KMS-11 (cell line): Measurements from ENCODE around the gene NCAPD2.

Experiments used
- H2AFZ ChIP-seq: fragments of 200-600 bp; sonication (generic); 2 replicates; pipeline ENCODE4 v1.6.1; 2016; ENCODE audit warnings: antibody characterized with exemption, mixed run types, low read depth
- H3K27ac ChIP-seq: fragments of 200-600 bp; sonication (generic); 2 replicates; pipeline ENCODE4 v1.6.1; 2016; ENCODE audit warnings: mild to moderate bottlenecking, mixed run types
- H3K27me3 ChIP-seq: fragments of 200-600 bp; sonication (generic); 2 replicates; pipeline ENCODE4 v1.6.1; 2017; ENCODE audit warnings: mild to moderate bottlenecking, low read depth, mixed run types, moderate library complexity; ENCODE audit not compliant: insufficient read depth
- H3K36me3 ChIP-seq: fragments of 200-600 bp; sonication (generic); 2 replicates; pipeline ENCODE4 v1.6.1; 2017; ENCODE audit warnings: mild to moderate bottlenecking, mixed run types; ENCODE audit not compliant: insufficient read depth
- H3K4me1 ChIP-seq: fragments of 200-600 bp; sonication (generic); 2 replicates; pipeline ENCODE4 v1.6.1; 2016; ENCODE audit warnings: mild to moderate bottlenecking, low read depth, mixed run types; ENCODE audit not compliant: poor library complexity, severe bottlenecking
- H3K4me2 ChIP-seq: fragments of 200-600 bp; sonication (generic); 2 replicates; pipeline ENCODE4 v1.7.0; 2016; ENCODE audit warnings: mild to moderate bottlenecking, mixed run types
- H3K4me3 ChIP-seq: fragments of 200-600 bp; sonication (generic); IDR thresholded peaks from 2 replicates; pipeline ENCODE4 v1.6.1; 2017; ENCODE audit warnings: low read depth, low read length, mixed read lengths; ENCODE audit not compliant: insufficient read depth
- H3K79me2 ChIP-seq: fragments of 200-600 bp; sonication (generic); 2 replicates; pipeline ENCODE4 v1.6.1; 2016; ENCODE audit warnings: low read depth, mixed run types; ENCODE audit not compliant: insufficient read depth
- H3K9ac ChIP-seq: fragments of 200-600 bp; sonication (generic); 2 replicates; pipeline ENCODE4 v1.6.1; 2016; ENCODE audit warnings: mild to moderate bottlenecking, mixed run types
- H4K20me1 ChIP-seq: fragments of 200-600 bp; sonication (generic); 2 replicates; pipeline ENCODE4 v1.6.1; 2016; ENCODE audit warnings: mild to moderate bottlenecking, mixed run types; ENCODE audit not compliant: insufficient read depth
- CTCF ChIP-seq: fragments of 200-600 bp; sonication (generic); conservative IDR thresholded peaks from 2 replicates; pipeline ENCODE4 v1.6.1; 2017; ENCODE audit warnings: low read depth, mild to moderate bottlenecking, antibody characterized with exemption, low read length, moderate library complexity, mixed read lengths

Gene NCAPD2

GRCh38 chr12:6533653-6533922 lies 39.7 kb downstream of the NCAPD2 start:
- H2AFZ ChIP-seq = peak overlapping the region; percentile 70; the same call in 1 of the 2 replicates
- H4K20me1 ChIP-seq = peaks cover 18% of the 10 kb centered on the region; the same call in 1 of the 2 replicates
- H3K4me2 ChIP-seq = peak overlapping the region; percentile 98
- peak overlapping the region; percentile 24 for H3K4me3 ChIP-seq
- peaks cover 43% of the 10 kb centered on the region for H3K79me2 ChIP-seq
- no peaks in the 10 kb centered on the region for H3K27me3 ChIP-seq
- no peak for TF ChIP-seq CTCF
- peaks cover 31% of the 10 kb centered on the region for H3K4me1 ChIP-seq
- peak overlapping the region; percentile 94 for H3K9ac ChIP-seq
- peak overlapping the region; percentile 99 for H3K27ac ChIP-seq
- H3K36me3 ChIP-seq = peaks cover 16% of the 10 kb centered on the region; the same call in 1 of the 2 replicates

- Histone ChIP-seq H3K4me1 (peaks cover 31% of the 10 kb centered on the region), H4K20me1 (peaks cover 18% of the 10 kb centered on the region; the same call in 1 of the 2 replicates), H2AFZ (peak within 1 kb of the TSS; percentile 70; the same call in 1 of the 2 replicates), H3K27ac (peak within 1 kb of the TSS; percentile 99), H3K79me2 (peaks cover 43% of the 10 kb centered on the region), H3K9ac (peak within 1 kb of the TSS; percentile 94), H3K27me3 (no peaks in the 10 kb centered on the region), H3K4me2 (peak within 1 kb of the TSS; percentile 98), H3K36me3 (peaks cover 16% of the 10 kb centered on the region; the same call in 1 of the 2 replicates), H3K4me3 (peak within 1 kb of the TSS; percentile 24)
- TF ChIP-seq CTCF = no peak
Observed at GRCh38 chr12:6533923-6534694, 40.2 kb downstream of the NCAPD2 start, which contains the start of gene GAPDH. GAPDH (plus strand) TSS chr12:6534517; CDS start chr12:6534833, 316 bp downstream.

DNA sequence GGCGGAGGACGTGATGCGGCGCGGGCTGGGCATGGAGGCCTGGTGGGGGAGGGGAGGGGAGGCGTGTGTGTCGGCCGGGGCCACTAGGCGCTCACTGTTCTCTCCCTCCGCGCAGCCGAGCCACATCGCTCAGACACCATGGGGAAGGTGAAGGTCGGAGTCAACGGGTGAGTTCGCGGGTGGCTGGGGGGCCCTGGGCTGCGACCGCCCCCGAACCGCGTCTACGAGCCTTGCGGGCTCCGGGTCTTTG lies 40.7 kb downstream of the NCAPD2 start:
- no peak for TF ChIP-seq CTCF
- peak overlapping the region; percentile 99 for H3K27ac ChIP-seq
- H4K20me1 ChIP-seq = peaks cover 18% of the 10 kb centered on the region; the same call in 1 of the 2 replicates
- H3K4me3 ChIP-seq = no peak overlapping the region
- H3K9ac ChIP-seq = peak overlapping the region; percentile 94
- peaks cover 16% of the 10 kb centered on the region; the same call in 1 of the 2 replicates for H3K36me3 ChIP-seq
- H3K27me3 ChIP-seq = no peaks in the 10 kb centered on the region
- no peak overlapping the region for H2AFZ ChIP-seq
- H3K79me2 ChIP-seq = peaks cover 43% of the 10 kb centered on the region
- H3K4me2 ChIP-seq = peak overlapping the region; percentile 74; the same call in 1 of the 2 replicates
- H3K4me1 ChIP-seq = peaks cover 31% of the 10 kb centered on the region

GRCh38 chr12:6534945-6535696 lies 41.2 kb downstream of the NCAPD2 start:
- peak overlapping the region; percentile 94 for H3K9ac ChIP-seq
- peak overlapping the region; percentile 74 for H3K4me2 ChIP-seq
- H3K27me3 ChIP-seq = no peaks in the 10 kb centered on the region
- H3K4me1 ChIP-seq = peaks cover 31% of the 10 kb centered on the region
- H2AFZ ChIP-seq = no peak overlapping the region
- H4K20me1 ChIP-seq = peaks cover 18% of the 10 kb centered on the region; the same call in 1 of the 2 replicates
- H3K79me2 ChIP-seq = peaks cover 43% of the 10 kb centered on the region
- no peak overlapping the region for H3K4me3 ChIP-seq
- TF ChIP-seq CTCF = no peak
- peaks cover 16% of the 10 kb centered on the region; the same call in 1 of the 2 replicates for H3K36me3 ChIP-seq
- H3K27ac ChIP-seq = peak overlapping the region; percentile 99
